GM21576 (cell line): ENCODE data around the gene CRACDL.

Experiments
- ATAC-seq: cut with Tn5 transposase; IDR thresholded peaks from one replicate; pipeline ENCODE4 v1.9.1; 2021; ENCODE audit warnings: mild to moderate bottlenecking, moderate library complexity; ENCODE audit not compliant: unreplicated experiment

CRACDL gene

GRCh38 chr2:98935777-98936352 is at the start of gene CRACDL:
TSS of gene CRACDL (minus strand) at chr2:98936225. CDS start at chr2:98846800, 89,425 bp downstream.
- no peak for ATAC-seq

GRCh38 chr2:98975611-98976010 is 39.6 kb upstream of the CRACDL start:
- ATAC-seq: no peak

GRCh38 chr2:98972582-98973167 is 36.6 kb upstream of the CRACDL start:
- no peak for ATAC-seq

- ATAC-seq: no peak
Measured at GRCh38 chr2:98959810-98960507, 23.9 kb upstream of the CRACDL start.

GRCh38 chr2:98952966-98953365 is 16.9 kb upstream of the CRACDL start:
- no peak for ATAC-seq

- no peak for ATAC-seq
Measured at GRCh38 chr2:98948956-98949739, 13.1 kb upstream of the CRACDL start.

- ATAC-seq: no peak
Measured at GRCh38 chr2:98947554-98947953, 11.5 kb upstream of the CRACDL start.

GRCh38 chr2:98946855-98947254 is 10.8 kb upstream of the CRACDL start:
- ATAC-seq: no peak

- ATAC-seq: no peak
Measured at GRCh38 chr2:98944775-98945174, 8.8 kb upstream of the CRACDL start.

GRCh38 chr2:98940102-98940501 is 4.1 kb upstream of the CRACDL start:
- no peak for ATAC-seq

- no peak for ATAC-seq
Measured at GRCh38 chr2:98937906-98938305, 1.9 kb upstream of the CRACDL start.

- no peak for ATAC-seq
Measured at GRCh38 chr2:98936353-98937351, 627 bp upstream of the CRACDL start.

GRCh38 chr2:98935111-98935770 is 784 bp downstream of the CRACDL start:
- ATAC-seq: no peak

GRCh38 chr2:98932778-98933343 is 3.2 kb downstream of the CRACDL start:
- ATAC-seq: no peak

GRCh38 chr2:98932164-98932563 is 3.9 kb downstream of the CRACDL start:
- no peak for ATAC-seq

GRCh38 chr2:98931596-98931995 is 4.4 kb downstream of the CRACDL start:
- no peak for ATAC-seq

- no peak for ATAC-seq
Measured at GRCh38 chr2:98929920-98930319, 6.1 kb downstream of the CRACDL start.

- no peak for ATAC-seq
Measured at GRCh38 chr2:98928242-98928641, 7.8 kb downstream of the CRACDL start.

GRCh38 chr2:98927027-98927426 is 9.0 kb downstream of the CRACDL start:
- no peak for ATAC-seq

GRCh38 chr2:98926601-98927000 is 9.4 kb downstream of the CRACDL start:
- no peak for ATAC-seq
